Measurements from ENCODE around the gene VTA1. TPM values are rescaled to one million over a fixed set of nuclear protein-coding genes. Genes with fewer than 3 reads are reported as not detected.

The VTA1 gene
- total and polyA plus RNA-seq, 3 donors from 2014 or later: 32.3 to 40.7 (median 40.7) TPM

- no peaks in the 10 kb centered on the region for H3K36me3 ChIP-seq (ENCODE audit: low read depth, missing control alignments)
- no peak overlapping the region for H3K4me3 ChIP-seq
- TF ChIP-seq POLR2A (IDR thresholded peaks at IDR 0.05): no peak
- TF ChIP-seq CTCF (IDR thresholded peaks at IDR 0.05): no peak
- intact Hi-C loops (cut with DNase I; ENCODE audit: low total_unique reads): no loop called here
- H3K27ac ChIP-seq: no peak overlapping the region
- DNase-seq: no peak
- no peaks in the 10 kb centered on the region for H3K27me3 ChIP-seq
- H3K9me3 ChIP-seq: no peaks in the 10 kb centered on the region
- no peaks in the 10 kb centered on the region for H3K4me1 ChIP-seq
These were observed 46.6 kb downstream of the VTA1 start for GRCh38 chr6:142193621-142194020.

- Histone ChIP-seq H3K27ac (no peak overlapping the region), H3K27me3 (no peaks in the 10 kb centered on the region), H3K4me1 (no peaks in the 10 kb centered on the region), H3K36me3 (ENCODE audit: low read depth, missing control alignments) (no peaks in the 10 kb centered on the region), H3K9me3 (no peaks in the 10 kb centered on the region), H3K4me3 (no peak overlapping the region)
- 95 to 96% methylated on average over 4 of the region's 4 CpGs for WGBS, 2 donors
- intact Hi-C loops (cut with DNase I; ENCODE audit: low total_unique reads): no loop called here
- no peak for DNase-seq
- TF ChIP-seq POLR2A (IDR thresholded peaks at IDR 0.05): no peak
- no peak for TF ChIP-seq CTCF (IDR thresholded peaks at IDR 0.05)
These were observed 48.9 kb downstream of the VTA1 start for GRCh38 chr6:142195862-142196541.

DNA sequence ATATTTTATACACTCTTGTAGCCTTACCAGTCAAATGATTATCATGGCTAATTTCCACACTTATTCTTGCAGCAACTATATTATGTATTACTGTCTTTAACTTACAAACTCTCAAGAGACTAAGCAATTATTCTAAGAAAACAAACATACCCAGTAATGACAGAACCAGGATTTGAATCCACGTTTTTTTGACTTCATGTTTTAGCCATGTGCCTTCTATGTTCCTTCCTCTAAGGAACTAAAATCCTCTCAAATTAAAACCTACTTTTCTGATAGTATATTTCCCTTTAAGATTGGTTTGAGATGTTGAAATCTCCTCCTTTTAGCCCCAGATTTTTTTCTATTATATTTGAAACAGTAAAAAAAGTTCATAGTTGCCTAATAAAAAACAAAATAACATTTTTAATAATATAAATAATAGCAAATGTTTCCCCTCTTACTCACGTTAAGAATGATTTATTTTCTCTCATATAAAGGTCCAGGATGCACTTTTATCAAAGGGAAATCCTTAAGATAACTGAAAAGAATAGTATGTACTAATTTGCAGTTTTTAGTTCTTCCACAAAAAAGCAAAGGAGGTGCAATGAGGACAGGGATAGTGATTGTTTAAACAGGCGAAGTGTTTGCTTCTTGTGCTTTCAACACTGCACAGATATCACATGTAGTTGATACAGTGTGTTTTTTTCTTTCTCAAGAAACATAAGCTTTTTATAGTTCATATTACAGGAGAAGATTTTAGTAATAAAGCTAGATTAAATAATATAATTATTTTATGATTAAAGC lies 54.0 kb downstream of the VTA1 start:
- Histone ChIP-seq H3K4me3 (no peak overlapping the region), H3K4me1 (no peaks in the 10 kb centered on the region), H3K9me3 (no peaks in the 10 kb centered on the region), H3K36me3 (ENCODE audit: low read depth, missing control alignments) (no peaks in the 10 kb centered on the region), H3K27ac (no peak overlapping the region), H3K27me3 (no peaks in the 10 kb centered on the region)
- WGBS, 2 donors: 36 to 50% methylated on average over 3 of the region's 3 CpGs
- DNase-seq: no peak
- TF ChIP-seq POLR2A (IDR thresholded peaks at IDR 0.05): no peak
- no peak for TF ChIP-seq CTCF (IDR thresholded peaks at IDR 0.05)
- intact Hi-C loops (cut with DNase I; ENCODE audit: low total_unique reads): no loop called here

GRCh38 chr6:142207265-142207877 lies 60.3 kb downstream of the VTA1 start:
- H3K27ac ChIP-seq: no peak overlapping the region
- H3K36me3 ChIP-seq (ENCODE audit: low read depth, missing control alignments): no peaks in the 10 kb centered on the region
- no peaks in the 10 kb centered on the region for H3K27me3 ChIP-seq
- no peaks in the 10 kb centered on the region for H3K4me1 ChIP-seq
- 73 to 81% methylated on average over 4 of the region's 4 CpGs for WGBS, 2 donors
- no peaks in the 10 kb centered on the region for H3K9me3 ChIP-seq
- H3K4me3 ChIP-seq: no peak overlapping the region
- intact Hi-C loops (cut with DNase I; ENCODE audit: low total_unique reads): no loop called here
- peak; percentile 69 for DNase-seq
- TF ChIP-seq POLR2A (IDR thresholded peaks at IDR 0.05): no peak
- TF ChIP-seq CTCF (IDR thresholded peaks at IDR 0.05): peak; percentile 53 to 70 (median 62)
